Psoas muscle (tissue), 8 donors: ENCODE data around the gene RCBTB1. TPM values are rescaled to one million over a fixed set of nuclear protein-coding genes. Genes with fewer than 3 reads are reported as not detected.
"Not testable (repeated sequence)": the region's sequence is repeated elsewhere in the genome, so short reads cannot be mapped to it uniquely, and the experiment has no call there.

Source experiments
- ATAC-seq, 4 donors: fragments of 200-7000 bp; cut with Tn5 transposase; one replicate each; pipeline ENCODE4 v1.9.1; 2020; ENCODE audit warnings: moderate library complexity in 3 of 4, mild to moderate bottlenecking in 2 of 4
- DNase-seq, 2 donors: peaks; one replicate each; pipeline ENCODE4 v3.0.0-alpha.2; 2020
- H3K27ac ChIP-seq: fragments of 200-600 bp; one replicate; pipeline ENCODE4 v1.8.0; 2022
- H3K27me3 ChIP-seq, 3 donors: fragments of 200-600 bp in 1 of 3; one replicate each; pipeline versions ENCODE4 v1.6.1 to v1.8.0; 2013 to 2022; ENCODE audit warnings: low read length in 2 of 3, mild to moderate bottlenecking in 2 of 3, moderate library complexity in 1 of 3; ENCODE audit not compliant: insufficient read depth in 3 of 3
- H3K36me3 ChIP-seq, 2 donors: fragments of 200-600 bp in 1 of 2; one replicate each; pipeline versions ENCODE4 v1.6.1 to v1.8.0; 2013 to 2022; ENCODE audit warnings: low read depth in 1 of 2, mild to moderate bottlenecking in 1 of 2, moderate library complexity in 1 of 2; ENCODE audit not compliant: insufficient read depth in 1 of 2
- H3K4me1 ChIP-seq: fragments of 200-600 bp; one replicate; pipeline ENCODE4 v1.8.0; 2022
- H3K4me3 ChIP-seq: fragments of 200-600 bp; one replicate; pipeline ENCODE4 v1.8.0; 2022; ENCODE audit warnings: mild to moderate bottlenecking
- H3K9me3 ChIP-seq: fragments of 200-600 bp; one replicate; pipeline ENCODE4 v1.8.0; 2022
- WGBS, 3 donors: extraction: QIAGEN DNeasy Blood & Tissue Kit; methylation state at CpG; one replicate each; pipeline versions ENCODE4 v1.1.6 to v1.1.7; 2013; 5-methylcytosine and 5-hydroxymethylcytosine counted together
- intact Hi-C, 2 donors: fragments of 100-400 bp; cut with DNase I; formaldehyde crosslinking; loops; one replicate each; pipeline versions ENCODE4 v1.11.0 to v1.14.2; 2022
- polyA plus RNA-seq, 3 donors: library from polyadenylated mRNA; stranded (reverse); fragments of 200-250 nt; gene quantifications; one replicate each; pipeline ENCODE4 v1.2.3, GENCODE V29; 2013
- total RNA-seq, 4 donors: library from RNA; stranded (reverse); fragmentation: NEBNext Ultra II Directional in 2 of 4; extraction: Animal tissue kit (Norgen Biotek cat#: 25700) in 2 of 4; gene quantifications; one replicate each; pipeline versions ENCODE4 v1.2.1 to v1.2.4, GENCODE V29; 2021 to 2023
- TF ChIP-seq, protein P1 (sequence below): fragments of 200-600 bp; IDR thresholded peaks from one replicate; pipeline ENCODE4 v1.8.0; 2022; ENCODE audit warnings: antibody characterized with exemption
- donor health status: healthy with polysubstance abuse.
- donor health status: DM: no; HTN: no; CAD: no; lungs with moderate emphysema.
- donor health status: Bipolar disorder and iron deficiency.
- donor health status: healthy.
- donor health status: DM: yes; HTN: yes; CAD: no.
- donor health status: DM: no; HTN: no; CAD: no.
- donor health status: DM: no; HTN: no; CAD: no.
- donor health status: DM: yes; HTN: yes; CAD: no.

The RCBTB1 gene
- total and polyA plus RNA-seq, 7 donors: 2.2 to 12.6 (median 6.6) TPM

DNA sequence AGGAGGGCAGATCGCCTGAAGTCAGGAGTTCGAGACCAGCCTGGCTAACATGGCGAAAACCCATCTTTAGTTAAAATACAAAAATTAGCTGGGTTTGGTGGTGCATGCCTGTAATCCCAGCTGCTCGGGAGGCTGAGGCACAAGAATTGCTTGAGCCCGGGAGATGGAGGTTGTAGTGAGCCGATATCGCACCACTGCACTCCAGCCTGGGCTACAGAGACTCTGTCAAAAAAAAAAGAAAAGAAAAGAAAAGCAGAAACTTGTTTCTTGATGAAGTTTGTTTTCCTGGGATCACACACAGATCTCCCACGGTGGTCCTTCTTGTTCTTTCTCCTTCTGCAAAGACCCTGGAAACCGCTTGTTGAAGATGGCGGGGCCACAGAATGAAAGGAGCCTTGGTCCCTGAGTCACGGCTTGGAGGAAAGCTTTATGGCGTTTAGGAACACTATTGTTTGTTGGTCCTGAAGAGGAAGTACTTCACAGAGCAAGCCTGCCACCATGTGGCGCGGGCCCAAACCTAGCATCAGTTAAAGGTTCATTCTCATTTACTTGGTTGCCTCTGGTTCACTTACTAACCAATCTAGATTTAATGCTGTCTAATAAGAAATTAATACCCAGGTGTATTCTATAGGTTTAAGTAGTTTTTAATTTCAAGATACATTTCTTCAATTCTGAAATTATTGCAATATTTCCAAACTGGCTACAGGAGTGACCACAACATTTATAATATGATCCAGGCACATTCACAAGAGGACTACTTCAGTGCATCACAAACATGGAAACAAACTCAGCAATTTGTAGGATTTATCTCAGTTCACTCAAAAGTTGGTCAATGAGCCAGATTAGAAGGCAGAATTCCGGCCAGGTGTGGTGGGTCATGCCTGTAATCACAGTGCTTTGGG is 21.6 kb upstream of the RCBTB1 start:
- H3K27ac ChIP-seq: no peak overlapping the region
- H3K4me1 ChIP-seq: no peaks in the 10 kb centered on the region
- WGBS, 3 donors: 31 to 36% (median 31%) methylated on average over 15 of the region's 15 CpGs
- H3K27me3 ChIP-seq: no peaks in the 10 kb centered on the region
- peak overlapping the region; percentile 54 for H3K4me3 ChIP-seq
- ATAC-seq (peak; percentile 89 to 100 (median 98)), DNase-seq (peak; percentile 84 to 91)
- TF ChIP-seq, protein P1, sequence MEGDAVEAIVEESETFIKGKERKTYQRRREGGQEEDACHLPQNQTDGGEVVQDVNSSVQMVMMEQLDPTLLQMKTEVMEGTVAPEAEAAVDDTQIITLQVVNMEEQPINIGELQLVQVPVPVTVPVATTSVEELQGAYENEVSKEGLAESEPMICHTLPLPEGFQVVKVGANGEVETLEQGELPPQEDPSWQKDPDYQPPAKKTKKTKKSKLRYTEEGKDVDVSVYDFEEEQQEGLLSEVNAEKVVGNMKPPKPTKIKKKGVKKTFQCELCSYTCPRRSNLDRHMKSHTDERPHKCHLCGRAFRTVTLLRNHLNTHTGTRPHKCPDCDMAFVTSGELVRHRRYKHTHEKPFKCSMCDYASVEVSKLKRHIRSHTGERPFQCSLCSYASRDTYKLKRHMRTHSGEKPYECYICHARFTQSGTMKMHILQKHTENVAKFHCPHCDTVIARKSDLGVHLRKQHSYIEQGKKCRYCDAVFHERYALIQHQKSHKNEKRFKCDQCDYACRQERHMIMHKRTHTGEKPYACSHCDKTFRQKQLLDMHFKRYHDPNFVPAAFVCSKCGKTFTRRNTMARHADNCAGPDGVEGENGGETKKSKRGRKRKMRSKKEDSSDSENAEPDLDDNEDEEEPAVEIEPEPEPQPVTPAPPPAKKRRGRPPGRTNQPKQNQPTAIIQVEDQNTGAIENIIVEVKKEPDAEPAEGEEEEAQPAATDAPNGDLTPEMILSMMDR: peak; percentile 84
- H3K36me3 ChIP-seq: no peaks in the 10 kb centered on the region
- no peaks in the 10 kb centered on the region for H3K9me3 ChIP-seq
- intact Hi-C loops: loop anchor here (1.0 to 10.0 kb wide), 3 partner anchors 112 to 306 kb away; partner anchors contain the start of gene PHF11 (in 1 of the 2)

DNA sequence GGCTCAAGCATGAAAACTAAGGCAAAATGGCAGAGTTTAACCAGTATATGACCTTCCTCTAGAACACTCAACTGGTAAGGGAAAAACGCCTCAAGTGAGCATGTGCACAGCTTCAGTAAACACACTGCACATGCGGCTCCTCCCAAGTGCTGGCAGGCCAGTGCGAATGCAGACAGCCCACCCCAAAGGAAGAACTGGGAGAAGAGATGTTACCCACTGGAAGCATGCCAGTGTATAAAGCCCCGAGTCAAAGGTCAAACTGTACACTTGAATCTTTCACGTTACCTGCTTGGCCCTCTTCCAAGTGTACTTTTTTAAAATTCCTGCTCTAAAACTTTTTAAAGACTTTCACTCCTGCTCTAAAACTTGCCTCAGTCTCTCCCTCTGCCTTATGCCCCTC is 19.2 kb upstream of the RCBTB1 start:
- Histone ChIP-seq H3K36me3 (no peaks in the 10 kb centered on the region), H3K4me3 (no peak overlapping the region), H3K4me1 (no peaks in the 10 kb centered on the region), H3K9me3 (no peaks in the 10 kb centered on the region), H3K27ac (no peak overlapping the region), H3K27me3 (no peaks in the 10 kb centered on the region)
- TF ChIP-seq, protein P1: no peak
- no peak for ATAC-seq
- no peak for DNase-seq
- WGBS, 3 donors: 47 to 54% (median 49%) methylated on average over 5 of the region's 5 CpGs
- intact Hi-C loops: loop anchor here in 1 of 2 donors (10.0 kb wide), 1 partner anchor 110 kb away; the partner anchor contains the start of gene PHF11

DNA sequence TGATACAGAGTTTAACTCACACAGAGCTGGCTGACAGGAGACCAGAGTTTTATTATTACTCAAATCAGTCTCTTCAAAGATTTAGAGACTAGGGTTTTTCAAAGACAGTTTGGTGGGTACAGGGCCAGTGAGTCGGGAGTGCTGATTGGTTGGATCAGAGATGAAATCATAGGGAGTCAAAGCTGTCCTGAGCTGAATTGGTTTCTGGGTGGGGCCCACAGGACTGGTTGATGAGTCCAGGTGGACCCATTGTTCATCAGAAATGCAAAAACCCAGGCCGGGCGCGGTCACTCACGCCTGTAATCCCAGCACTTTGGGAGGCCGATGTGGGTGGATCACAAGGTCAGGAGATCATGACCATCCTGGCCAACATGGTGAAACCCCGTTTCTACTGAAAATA is 17.3 kb upstream of the RCBTB1 start:
- 93 to 94% (median 93%) methylated on average over 7 of the region's 7 CpGs for WGBS, 3 donors
- intact Hi-C loops: loop anchor here in 1 of 2 donors (10.0 kb wide), 1 partner anchor 108 kb away; the partner anchor contains the start of gene PHF11
- H3K9me3 ChIP-seq, H3K27me3 ChIP-seq, H3K36me3 ChIP-seq, H3K4me3 ChIP-seq, ATAC-seq, H3K27ac ChIP-seq, DNase-seq, H3K4me1 ChIP-seq: not testable (repeated sequence)

DNA sequence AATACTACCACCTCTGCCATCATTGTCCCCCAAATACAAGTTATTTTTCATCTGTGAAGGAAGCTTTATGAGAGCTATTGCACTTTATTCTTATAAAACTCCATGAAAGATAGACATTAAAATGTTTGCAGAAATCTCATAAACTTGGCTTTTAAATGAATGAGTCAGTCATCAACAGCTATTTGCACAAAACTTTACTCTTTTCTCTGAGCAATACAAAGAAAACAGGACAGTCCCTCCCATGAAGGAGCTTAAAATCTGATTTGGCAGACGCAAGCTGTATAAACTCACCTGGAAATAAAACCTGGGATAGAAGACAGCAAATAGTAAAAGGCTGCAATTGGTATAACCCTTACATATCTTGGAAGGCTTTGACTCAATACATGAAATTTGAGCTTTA is 16.6 kb upstream of the RCBTB1 start:
- TF ChIP-seq, protein P1: no peak
- ATAC-seq: no peak
- Histone ChIP-seq H3K4me1 (no peaks in the 10 kb centered on the region), H3K27ac (no peak overlapping the region), H3K4me3 (no peak overlapping the region), H3K27me3 (no peaks in the 10 kb centered on the region), H3K36me3 (no peaks in the 10 kb centered on the region), H3K9me3 (no peaks in the 10 kb centered on the region)
- WGBS, 3 donors: 48 to 81% (median 73%) methylated on average over 1 of the region's 1 CpG
- no peak for DNase-seq
- intact Hi-C loops: loop anchor here in 1 of 2 donors (10.0 kb wide), 1 partner anchor 107 kb away; the partner anchor contains the start of gene PHF11

DNA sequence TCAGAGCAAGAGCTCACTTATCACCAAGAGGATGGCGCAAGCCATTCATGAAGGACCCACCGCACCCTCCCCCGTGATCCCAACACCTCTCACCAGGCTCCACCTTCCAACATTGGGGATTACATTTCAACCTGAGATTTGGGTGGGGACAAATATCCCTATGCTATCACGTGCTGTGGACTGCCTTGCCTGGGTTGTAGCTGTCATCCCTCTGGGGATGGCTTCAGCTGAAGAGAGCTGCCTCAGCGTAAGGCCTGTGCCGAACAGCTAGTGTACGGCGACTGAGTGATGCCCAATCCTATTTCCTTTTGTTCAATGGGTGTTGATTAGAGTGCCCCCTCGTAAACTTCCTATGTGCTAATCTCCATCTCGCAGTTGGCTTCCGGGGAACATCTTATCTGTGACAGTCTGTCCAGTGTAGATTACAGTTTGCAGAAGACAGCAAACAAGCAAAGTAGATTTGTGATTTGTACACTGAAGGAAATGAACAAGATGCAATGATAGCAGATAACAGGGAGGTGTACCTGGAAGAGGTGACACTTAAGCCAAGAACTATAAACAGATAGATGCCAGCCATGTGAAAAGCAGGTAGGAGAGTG is 11.8 kb upstream of the RCBTB1 start:
- H3K27me3 ChIP-seq: no peaks in the 10 kb centered on the region
- H3K4me3 ChIP-seq: no peak overlapping the region
- intact Hi-C loops: no loop called here
- no peak for ATAC-seq
- WGBS, 3 donors: 78 to 86% (median 78%) methylated on average over 11 of the region's 11 CpGs
- no peak overlapping the region for H3K27ac ChIP-seq
- no peak for DNase-seq
- no peaks in the 10 kb centered on the region for H3K9me3 ChIP-seq
- H3K4me1 ChIP-seq: no peaks in the 10 kb centered on the region
- H3K36me3 ChIP-seq: no peaks in the 10 kb centered on the region
- TF ChIP-seq, protein P1: no peak
